ENCODE measurements around the gene OR7C1.

- TF ChIP-seq CTCF (IDR thresholded peaks at IDR 0.05) (no peak), POLR2A (IDR thresholded peaks at IDR 0.05) (no peak)
These were observed 8.6 kb upstream of the OR7C1 start for GRCh38 chr19:14843578-14843977.

Measured in Peyer's patch (tissue), 4 donors.